Neural progenitor cell (in vitro differentiated cells): ENCODE results near the gene PNPLA5. TPM values are rescaled to one million over a fixed set of nuclear protein-coding genes. Genes with fewer than 3 reads are reported as not detected.

Experiments used
- DNase-seq: peaks from one replicate; pipeline ENCODE4 v3.0.0-alpha.2; 2016; ENCODE audit warnings: low spot score
- H2AFZ ChIP-seq: fragments of 200-600 bp; sonication (generic); replicated peaks from 2 replicates; pipeline ENCODE4 v1.6.1; 2016; ENCODE audit warnings: antibody characterized with exemption
- H3F3A ChIP-seq: fragments of 200-600 bp; sonication (generic); 2 replicates; pipeline ENCODE4 v1.6.1; 2016; ENCODE audit warnings: antibody characterized with exemption, low read depth
- H3K27ac ChIP-seq: fragments of 200-600 bp; sonication (generic); 2 replicates; pipeline ENCODE4 v1.5.1; 2016; ENCODE audit warnings: mild to moderate bottlenecking
- H3K27me3 ChIP-seq: fragments of 200-600 bp; sonication (generic); 2 replicates; pipeline ENCODE4 v1.6.1; 2016; ENCODE audit warnings: mild to moderate bottlenecking, moderate library complexity
- H3K36me3 ChIP-seq: fragments of 200-600 bp; sonication (generic); 2 replicates; pipeline ENCODE4 v1.5.1; 2016
- H3K4me1 ChIP-seq: fragments of 200-600 bp; sonication (generic); 2 replicates; pipeline ENCODE4 v1.6.1; 2016; ENCODE audit warnings: mixed run types
- H3K4me2 ChIP-seq: fragments of 200-600 bp; sonication (generic); 2 replicates; pipeline ENCODE4 v1.6.1; 2016
- H3K4me3 ChIP-seq: fragments of 200-600 bp; sonication (generic); 2 replicates; pipeline ENCODE4 v1.5.1; 2016
- H3K79me2 ChIP-seq: fragments of 200-600 bp; sonication (generic); 2 replicates; pipeline ENCODE4 v1.6.1; 2016; ENCODE audit warnings: low read depth
- H3K9ac ChIP-seq: fragments of 200-600 bp; sonication (generic); 2 replicates; pipeline ENCODE4 v1.6.1; 2016
- H3K9me3 ChIP-seq: fragments of 200-600 bp; sonication (generic); 2 replicates; pipeline ENCODE4 v1.5.1; 2016; ENCODE audit warnings: low read depth
- H4K20me1 ChIP-seq: fragments of 200-600 bp; sonication (generic); 2 replicates; pipeline ENCODE4 v1.6.1; 2016; ENCODE audit warnings: low read depth
- H3K27ac Mint-ChIP-seq: 3 replicates; pipeline ENCODE4 v1.8.0; 2021; ENCODE audit warnings: mixed read lengths
- H3K27me3 Mint-ChIP-seq: 2 replicates; pipeline ENCODE4 v1.8.0; 2022; ENCODE audit warnings: low read depth, mild to moderate bottlenecking, inconsistent platforms, moderate library complexity, mixed read lengths; ENCODE audit not compliant: insufficient read depth
- H3K36me3 Mint-ChIP-seq: 3 replicates; pipeline ENCODE4 v1.8.0; 2021; ENCODE audit warnings: mixed read lengths
- H3K4me1 Mint-ChIP-seq: 3 replicates; pipeline ENCODE4 v1.8.0; 2021; ENCODE audit warnings: mixed read lengths
- H3K4me3 Mint-ChIP-seq: 3 replicates; pipeline ENCODE4 v1.8.0; 2021; ENCODE audit warnings: mild to moderate bottlenecking, moderate library complexity, mixed read lengths
- H3K9me3 Mint-ChIP-seq: 3 replicates; pipeline ENCODE4 v1.8.0; 2020; ENCODE audit warnings: mixed read lengths
- EZH2 ChIP-seq: fragments of 200-600 bp; sonication (generic); IDR thresholded peaks from 2 replicates; pipeline ENCODE4 v1.6.1; 2017; ENCODE audit warnings: antibody characterized with exemption, mild to moderate bottlenecking, moderate library complexity
- EZH2phosphoT487 ChIP-seq: fragments of 200-600 bp; sonication (generic); IDR thresholded peaks from 2 replicates; pipeline ENCODE4 v1.6.1; 2017; ENCODE audit warnings: antibody characterized with exemption
- total RNA-seq: library from RNA; depleted of rRNA; stranded (reverse); fragments of >200 nt; gene quantifications from 2 replicates; pipeline ENCODE4 v1.2.3, GENCODE V29; 2015; ENCODE audit warnings: low replicate concordance
- TF ChIP-seq, protein P1 (sequence below): fragments of 200-600 bp; sonication (generic); IDR thresholded peaks from 2 replicates; pipeline ENCODE4 v1.5.1; 2017; ENCODE audit warnings: antibody characterized with exemption, mild to moderate bottlenecking

Gene PNPLA5, protein sequence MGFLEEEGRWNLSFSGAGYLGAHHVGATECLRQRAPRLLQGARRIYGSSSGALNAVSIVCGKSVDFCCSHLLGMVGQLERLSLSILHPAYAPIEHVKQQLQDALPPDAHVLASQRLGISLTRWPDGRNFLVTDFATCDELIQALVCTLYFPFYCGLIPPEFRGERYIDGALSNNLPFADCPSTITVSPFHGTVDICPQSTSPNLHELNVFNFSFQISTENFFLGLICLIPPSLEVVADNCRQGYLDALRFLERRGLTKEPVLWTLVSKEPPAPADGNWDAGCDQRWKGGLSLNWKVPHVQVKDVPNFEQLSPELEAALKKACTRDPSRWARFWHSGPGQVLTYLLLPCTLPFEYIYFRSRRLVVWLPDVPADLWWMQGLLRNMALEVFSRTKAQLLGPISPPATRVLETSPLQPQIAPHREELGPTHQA
- 0.11 and 0.22 TPM in 2 replicates for total RNA-seq

DNA sequence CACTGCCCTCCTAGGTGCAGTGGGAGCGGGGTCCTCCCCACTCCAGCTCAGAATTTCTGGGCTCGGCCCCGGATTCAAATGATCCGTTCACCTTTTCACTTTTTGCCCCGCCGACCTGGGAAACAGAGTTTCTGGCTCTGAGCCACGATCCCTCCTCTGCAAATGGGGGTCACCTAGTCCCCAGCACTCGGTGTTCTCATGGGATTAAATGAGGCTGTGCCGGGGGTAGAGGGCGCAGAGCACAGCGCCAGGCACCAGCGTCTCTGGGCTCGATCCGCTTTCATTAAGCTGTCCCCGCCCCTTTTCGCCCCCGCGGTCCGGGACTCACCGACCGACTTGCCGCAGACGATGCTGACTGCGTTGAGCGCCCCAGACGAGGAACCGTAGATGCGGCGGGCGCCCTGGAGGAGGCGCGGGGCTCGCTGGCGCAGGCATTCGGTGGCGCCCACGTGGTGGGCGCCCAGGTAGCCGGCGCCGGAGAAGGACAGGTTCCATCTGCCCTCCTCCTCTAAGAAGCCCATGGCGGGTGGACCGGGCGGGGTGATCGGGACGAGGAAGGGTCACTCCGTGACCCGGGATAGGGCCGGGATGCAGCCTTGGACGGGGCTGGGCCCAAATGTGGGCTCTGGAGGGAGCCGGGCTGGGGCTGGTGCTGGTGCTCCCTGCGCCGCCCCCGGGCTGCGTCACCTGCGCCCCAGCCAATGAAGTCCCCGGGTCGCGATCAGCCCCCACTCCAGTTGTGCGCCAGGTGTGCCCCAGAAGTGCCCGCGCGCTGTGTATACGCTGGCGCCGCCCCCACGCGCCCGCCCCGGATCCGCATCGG is at the start of gene PNPLA5:
Gene PNPLA5 (minus strand): TSS at position 654 of the 823 bp plus-strand sequence. CDS start 133 bp downstream, at position 521.
- H3K9me3 Mint-ChIP-seq = peaks cover 2% of the 10 kb centered on the region

DNA sequence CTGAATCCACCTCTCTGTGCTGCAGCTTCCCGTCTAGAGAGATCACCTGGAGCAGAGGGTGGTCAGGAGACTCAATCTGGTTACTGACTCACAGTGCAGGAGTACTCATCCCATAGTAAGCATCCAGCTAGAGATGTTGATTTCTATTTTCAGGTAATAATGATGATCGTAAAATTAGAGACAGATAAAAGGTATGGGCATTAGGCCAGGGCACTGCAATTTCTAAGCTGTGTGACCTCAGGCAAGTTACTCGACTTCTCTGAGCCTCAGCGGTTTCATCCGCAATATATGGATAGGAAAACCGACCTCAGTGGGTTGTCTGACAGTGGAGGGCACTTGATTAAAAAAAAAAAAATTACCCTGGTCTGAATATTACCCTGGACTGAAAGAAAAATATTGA is 49.6 kb upstream of the PNPLA5 start:
- Mint-ChIP-seq H3K27ac (no peak overlapping the region), H3K27me3 (peaks cover 5% of the 10 kb centered on the region)
- no peak for TF ChIP-seq EZH2phosphoT487
- no peak for TF ChIP-seq EZH2
- TF ChIP-seq, protein P1, sequence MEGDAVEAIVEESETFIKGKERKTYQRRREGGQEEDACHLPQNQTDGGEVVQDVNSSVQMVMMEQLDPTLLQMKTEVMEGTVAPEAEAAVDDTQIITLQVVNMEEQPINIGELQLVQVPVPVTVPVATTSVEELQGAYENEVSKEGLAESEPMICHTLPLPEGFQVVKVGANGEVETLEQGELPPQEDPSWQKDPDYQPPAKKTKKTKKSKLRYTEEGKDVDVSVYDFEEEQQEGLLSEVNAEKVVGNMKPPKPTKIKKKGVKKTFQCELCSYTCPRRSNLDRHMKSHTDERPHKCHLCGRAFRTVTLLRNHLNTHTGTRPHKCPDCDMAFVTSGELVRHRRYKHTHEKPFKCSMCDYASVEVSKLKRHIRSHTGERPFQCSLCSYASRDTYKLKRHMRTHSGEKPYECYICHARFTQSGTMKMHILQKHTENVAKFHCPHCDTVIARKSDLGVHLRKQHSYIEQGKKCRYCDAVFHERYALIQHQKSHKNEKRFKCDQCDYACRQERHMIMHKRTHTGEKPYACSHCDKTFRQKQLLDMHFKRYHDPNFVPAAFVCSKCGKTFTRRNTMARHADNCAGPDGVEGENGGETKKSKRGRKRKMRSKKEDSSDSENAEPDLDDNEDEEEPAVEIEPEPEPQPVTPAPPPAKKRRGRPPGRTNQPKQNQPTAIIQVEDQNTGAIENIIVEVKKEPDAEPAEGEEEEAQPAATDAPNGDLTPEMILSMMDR = no peak

More for the DNA sequence above, at the start of gene PNPLA5:
- H3K27ac ChIP-seq = no peak within 1 kb of the TSS
- H3K27ac Mint-ChIP-seq = no peak within 1 kb of the TSS
- H3K27me3 ChIP-seq = peaks cover 55% of the 10 kb centered on the region
- no peaks in the 10 kb centered on the region for H3K4me1 Mint-ChIP-seq
- H3K79me2 ChIP-seq = no peaks in the 10 kb centered on the region
- H3K4me3 Mint-ChIP-seq = no peak within 1 kb of the TSS
- H3K9me3 ChIP-seq = no peaks in the 10 kb centered on the region
- peak within 1 kb of the TSS; percentile 46 for H3K4me3 ChIP-seq
- TF ChIP-seq EZH2phosphoT487 (peak; percentile 77), EZH2 (peak; percentile 88)
- TF ChIP-seq, protein P1 = peak; percentile 19
- no peaks in the 10 kb centered on the region for H3K36me3 Mint-ChIP-seq
- H4K20me1 ChIP-seq = no peaks in the 10 kb centered on the region
- peaks cover 44% of the 10 kb centered on the region for H3K27me3 Mint-ChIP-seq
- H3K36me3 ChIP-seq = no peaks in the 10 kb centered on the region
- no peaks in the 10 kb centered on the region for H3F3A ChIP-seq
- H3K9ac ChIP-seq = no peak within 1 kb of the TSS
- peak; percentile 66 for DNase-seq
- peak within 1 kb of the TSS; percentile 85 for H2AFZ ChIP-seq
- H3K4me2 ChIP-seq = peak within 1 kb of the TSS; percentile 88
- peaks cover 5% of the 10 kb centered on the region for H3K4me1 ChIP-seq

DNA sequence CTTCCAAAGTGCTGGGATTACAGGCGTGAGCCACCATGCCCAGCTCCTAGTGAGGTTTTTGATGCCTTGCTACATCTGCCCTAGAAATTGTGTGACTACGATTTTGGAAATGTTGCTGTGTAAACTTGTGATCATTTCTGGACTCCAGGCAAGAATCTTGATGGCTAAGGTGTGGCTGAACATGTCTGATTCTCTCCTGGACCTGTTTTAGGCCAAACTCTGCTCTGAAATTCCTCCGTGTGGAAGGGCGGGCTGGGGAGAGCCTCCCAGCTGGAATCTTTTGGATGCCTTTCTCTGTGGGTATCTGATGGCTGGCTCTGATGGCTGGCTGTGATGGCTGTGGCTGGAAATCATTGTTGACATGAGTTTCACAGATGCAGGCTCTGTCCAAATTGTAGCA is 40.0 kb upstream of the PNPLA5 start:
- Mint-ChIP-seq H3K27me3 (peaks cover 17% of the 10 kb centered on the region), H3K4me1 (no peaks in the 10 kb centered on the region), H3K4me3 (no peak overlapping the region), H3K27ac (no peak overlapping the region), H3K36me3 (peaks cover 27% of the 10 kb centered on the region), H3K9me3 (no peaks in the 10 kb centered on the region)
- Histone ChIP-seq H3K27me3 (peaks cover 13% of the 10 kb centered on the region), H3K79me2 (peaks cover 5% of the 10 kb centered on the region), H3K9me3 (no peaks in the 10 kb centered on the region), H3K4me2 (no peak overlapping the region), H3K27ac (no peak overlapping the region), H4K20me1 (peaks cover 31% of the 10 kb centered on the region), H3K4me1 (no peaks in the 10 kb centered on the region), H3K4me3 (no peak overlapping the region), H3K36me3 (no peaks in the 10 kb centered on the region), H2AFZ (no peak overlapping the region), H3K9ac (no peak overlapping the region), H3F3A (no peaks in the 10 kb centered on the region)
- DNase-seq = no peak
- TF ChIP-seq EZH2phosphoT487 (no peak), EZH2 (no peak)
- TF ChIP-seq, protein P1 = no peak

More for the DNA sequence above, 49.6 kb upstream of the PNPLA5 start:
- H3K27ac ChIP-seq = no peak overlapping the region
- Mint-ChIP-seq H3K9me3 (no peaks in the 10 kb centered on the region), H3K36me3 (peaks cover 39% of the 10 kb centered on the region), H3K4me3 (no peak overlapping the region), H3K4me1 (peaks cover 3% of the 10 kb centered on the region)
- H3K36me3 ChIP-seq = no peaks in the 10 kb centered on the region
- no peaks in the 10 kb centered on the region for H4K20me1 ChIP-seq
- no peak overlapping the region for H3K4me2 ChIP-seq
- H3K4me1 ChIP-seq = no peaks in the 10 kb centered on the region
- no peak overlapping the region for H2AFZ ChIP-seq
- H3K79me2 ChIP-seq = no peaks in the 10 kb centered on the region
- H3K4me3 ChIP-seq = no peak overlapping the region
- no peak overlapping the region for H3K9ac ChIP-seq
- no peak for DNase-seq
- H3K27me3 ChIP-seq = no peaks in the 10 kb centered on the region
- H3F3A ChIP-seq = no peaks in the 10 kb centered on the region
- H3K9me3 ChIP-seq = no peaks in the 10 kb centered on the region
